ENCODE measurements around the gene MSL1. TPM values are rescaled to one million over a fixed set of nuclear protein-coding genes. Genes with fewer than 3 reads are reported as not detected.

MSL1 gene
- total and polyA plus RNA-seq, 8 donors: 29.3 to 322 (median 68.4) TPM

DNA sequence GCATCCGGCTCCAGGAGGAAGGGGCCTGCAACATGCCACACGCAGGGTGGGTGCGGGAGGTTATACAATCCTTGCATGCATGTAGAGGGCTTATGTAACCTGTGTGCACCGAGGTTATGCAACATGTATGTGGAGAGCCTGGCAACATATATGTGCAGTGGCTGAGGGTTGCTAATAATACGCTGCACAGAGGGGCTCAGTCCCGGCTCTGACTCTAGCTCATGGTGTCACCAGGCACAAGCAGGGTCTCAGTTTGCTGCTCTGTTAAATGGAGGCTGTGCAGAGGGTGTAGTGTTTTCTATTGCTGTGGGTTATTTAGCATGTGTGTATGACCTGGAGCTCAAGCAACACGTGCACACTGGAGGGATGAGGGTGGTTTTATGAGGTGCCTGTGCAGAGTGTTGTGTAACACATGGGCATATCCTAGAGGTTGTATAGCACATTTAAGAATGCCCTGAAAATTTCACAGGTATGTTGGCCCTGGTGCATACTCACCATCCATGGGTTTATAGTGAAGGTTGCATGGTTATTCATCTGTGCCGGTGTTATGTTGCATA lies 45.8 kb upstream of the MSL1 start:
- Histone ChIP-seq H3K27ac (peak overlapping the region; percentile 90 to 98 (median 97)), H3K9me3 (no peaks in the 10 kb centered on the region), H3K4me1 (peaks cover 62 to 79% (median 73%) of the 10 kb centered on the region in 4 donors), H3K36me3 (peaks cover 12 to 53% (median 51%) of the 10 kb centered on the region in 4 donors), H3K4me3 (peak overlapping the region in 3 of 4 donors; percentile 7 to 21 (median 16)), H3K27me3 (no peaks in the 10 kb centered on the region)
- WGBS, 5 donors: 25 to 44% (median 32%) methylated on average over 7 to 8 of the region's 8 CpGs
- intact Hi-C loops (cut with DNase I; ENCODE audit: low total_unique reads): no loop called here
- DNase-seq: no peak
- TF ChIP-seq POLR2A (IDR thresholded peaks at IDR 0.05): no peak
- TF ChIP-seq EP300 (IDR thresholded peaks at IDR 0.05): no peak
- no peak for TF ChIP-seq POLR2AphosphoS5 (IDR thresholded peaks at IDR 0.05)
- TF ChIP-seq, protein P1, sequence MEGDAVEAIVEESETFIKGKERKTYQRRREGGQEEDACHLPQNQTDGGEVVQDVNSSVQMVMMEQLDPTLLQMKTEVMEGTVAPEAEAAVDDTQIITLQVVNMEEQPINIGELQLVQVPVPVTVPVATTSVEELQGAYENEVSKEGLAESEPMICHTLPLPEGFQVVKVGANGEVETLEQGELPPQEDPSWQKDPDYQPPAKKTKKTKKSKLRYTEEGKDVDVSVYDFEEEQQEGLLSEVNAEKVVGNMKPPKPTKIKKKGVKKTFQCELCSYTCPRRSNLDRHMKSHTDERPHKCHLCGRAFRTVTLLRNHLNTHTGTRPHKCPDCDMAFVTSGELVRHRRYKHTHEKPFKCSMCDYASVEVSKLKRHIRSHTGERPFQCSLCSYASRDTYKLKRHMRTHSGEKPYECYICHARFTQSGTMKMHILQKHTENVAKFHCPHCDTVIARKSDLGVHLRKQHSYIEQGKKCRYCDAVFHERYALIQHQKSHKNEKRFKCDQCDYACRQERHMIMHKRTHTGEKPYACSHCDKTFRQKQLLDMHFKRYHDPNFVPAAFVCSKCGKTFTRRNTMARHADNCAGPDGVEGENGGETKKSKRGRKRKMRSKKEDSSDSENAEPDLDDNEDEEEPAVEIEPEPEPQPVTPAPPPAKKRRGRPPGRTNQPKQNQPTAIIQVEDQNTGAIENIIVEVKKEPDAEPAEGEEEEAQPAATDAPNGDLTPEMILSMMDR (IDR thresholded peaks at IDR 0.05): no peak

- Histone ChIP-seq H3K4me1 (peaks cover 57 to 76% (median 69%) of the 10 kb centered on the region in 4 donors), H3K27ac (peak overlapping the region; percentile 65 to 98 (median 97)), H3K27me3 (no peaks in the 10 kb centered on the region), H3K36me3 (peaks cover 12 to 59% (median 56%) of the 10 kb centered on the region in 4 donors), H3K9me3 (no peaks in the 10 kb centered on the region), H3K4me3 (no peak overlapping the region)
- 40 to 71% (median 48%) methylated on average over 6 to 7 of the region's 7 CpGs for WGBS, 5 donors
- TF ChIP-seq POLR2AphosphoS5 (IDR thresholded peaks at IDR 0.05) (no peak), POLR2A (IDR thresholded peaks at IDR 0.05) (no peak), EP300 (IDR thresholded peaks at IDR 0.05) (no peak)
- TF ChIP-seq, protein P1 (IDR thresholded peaks at IDR 0.05): no peak
- DNase-seq: no peak
- intact Hi-C loops (cut with DNase I; ENCODE audit: low total_unique reads): no loop called here
These were observed 45.2 kb upstream of the MSL1 start for GRCh38 chr17:40076591-40076990.

GRCh38 chr17:40079545-40079944 lies 42.2 kb upstream of the MSL1 start:
- Histone ChIP-seq H3K27ac (peak overlapping the region in 1 of 5 donors; percentile 51), H3K4me3 (no peak overlapping the region), H3K9me3 (no peaks in the 10 kb centered on the region), H3K4me1 (peaks cover 27 to 57% (median 43%) of the 10 kb centered on the region in 4 donors), H3K36me3 (peaks cover 19 to 80% (median 70%) of the 10 kb centered on the region in 4 donors), H3K27me3 (no peaks in the 10 kb centered on the region)
- TF ChIP-seq, protein P1 (IDR thresholded peaks at IDR 0.05): no peak
- TF ChIP-seq EP300 (IDR thresholded peaks at IDR 0.05) (no peak), POLR2AphosphoS5 (IDR thresholded peaks at IDR 0.05) (no peak), POLR2A (IDR thresholded peaks at IDR 0.05) (no peak)
- WGBS, 5 donors: 87 to 97% (median 88%) methylated on average over 3 of the region's 3 CpGs
- DNase-seq: no peak
- intact Hi-C loops (cut with DNase I; ENCODE audit: low total_unique reads): no loop called here

DNA sequence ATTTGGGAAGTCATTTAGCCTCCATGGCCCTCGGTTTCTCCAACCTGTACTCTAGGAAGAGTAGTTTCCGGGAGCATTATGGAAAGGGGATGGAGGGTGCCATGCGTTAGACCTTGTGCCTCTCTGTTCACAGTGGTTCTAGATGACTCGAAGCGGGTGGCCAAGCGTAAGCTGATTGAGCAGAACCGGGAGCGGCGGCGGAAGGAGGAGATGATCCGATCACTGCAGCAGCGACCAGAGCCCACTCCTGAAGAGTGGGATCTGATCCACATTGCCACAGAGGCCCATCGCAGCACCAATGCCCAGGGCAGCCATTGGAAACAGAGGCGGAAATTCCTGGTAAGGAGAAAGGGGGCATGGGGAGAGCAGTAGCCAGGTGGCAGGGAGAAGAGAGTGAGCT lies 37.3 kb upstream of the MSL1 start:
- Histone ChIP-seq H3K27me3 (no peaks in the 10 kb centered on the region), H3K36me3 (peaks cover 58 to 96% (median 87%) of the 10 kb centered on the region in 4 donors), H3K9me3 (no peaks in the 10 kb centered on the region), H3K27ac (no peak overlapping the region), H3K4me1 (peaks cover 0 to 36% (median 12%) of the 10 kb centered on the region in 4 donors), H3K4me3 (no peak overlapping the region)
- TF ChIP-seq POLR2AphosphoS5 (IDR thresholded peaks at IDR 0.05) (no peak), POLR2A (IDR thresholded peaks at IDR 0.05) (no peak), EP300 (IDR thresholded peaks at IDR 0.05) (no peak)
- TF ChIP-seq, protein P1 (IDR thresholded peaks at IDR 0.05): no peak
- intact Hi-C loops (cut with DNase I; ENCODE audit: low total_unique reads): loop anchor here (10.0 kb wide), 1 partner anchor 60 kb away; no protein-coding TSS in a partner anchor
- WGBS, 5 donors: 89 to 96% (median 95%) methylated on average over 14 of the region's 14 CpGs
- DNase-seq: no peak
